Astrocyte (in vitro differentiated cells and primary cell): ENCODE results near the gene ATP6V0D1. TPM values are rescaled to one million over a fixed set of nuclear protein-coding genes. Genes with fewer than 3 reads are reported as not detected.

Experiments
- DNase-seq: peaks from one replicate; pipeline ENCODE4 v3.0.0-alpha.2; 2010; ENCODE audit warnings: low read depth
- FAIRE-seq: peaks from 2 replicates; lab custom pipeline; 2011; peaks lifted over from hg19 to GRCh38; lab: Jason Lieb, UNC
- H2AFZ ChIP-seq: 2 replicates; pipeline ENCODE4 v1.6.0; 2012; ENCODE audit warnings: low read depth, low read length, inconsistent platforms
- H3K27ac ChIP-seq: 2 replicates; pipeline ENCODE4 v1.5.1; 2011; ENCODE audit warnings: low read depth, low read length, inconsistent platforms
- H3K27me3 ChIP-seq: 2 replicates; pipeline ENCODE4 v1.6.0; 2011; ENCODE audit warnings: low read length, inconsistent platforms; ENCODE audit not compliant: insufficient read depth
- H3K36me3 ChIP-seq: 2 replicates; pipeline ENCODE4 v1.5.1; 2011; ENCODE audit warnings: low read length, inconsistent platforms; ENCODE audit not compliant: insufficient read depth
- H3K4me1 ChIP-seq: 2 replicates; pipeline ENCODE4 v1.5.1; 2011; ENCODE audit warnings: low read length, inconsistent platforms; ENCODE audit not compliant: insufficient read depth
- H3K4me2 ChIP-seq: 2 replicates; pipeline ENCODE4 v1.6.0; 2012; ENCODE audit warnings: low read length, inconsistent platforms
- H3K4me3 ChIP-seq: 2 replicates; pipeline ENCODE4 v1.5.1; 2011; ENCODE audit warnings: low read depth, mild to moderate bottlenecking, low read length, inconsistent platforms; ENCODE audit not compliant: insufficient read depth
- H3K79me2 ChIP-seq: 2 replicates; pipeline ENCODE4 v1.6.0; 2012; ENCODE audit warnings: mild to moderate bottlenecking, low read length, inconsistent platforms; ENCODE audit not compliant: insufficient read depth
- H3K9ac ChIP-seq: 2 replicates; pipeline ENCODE4 v1.6.0; 2012; ENCODE audit warnings: mild to moderate bottlenecking, low read length, inconsistent platforms
- H3K9me3 ChIP-seq: 2 replicates; pipeline ENCODE4 v1.5.1; 2012; ENCODE audit warnings: low read depth, mild to moderate bottlenecking, low read length, inconsistent platforms; ENCODE audit not compliant: insufficient read depth
- H4K20me1 ChIP-seq: 2 replicates; pipeline ENCODE4 v1.6.0; 2012; ENCODE audit warnings: low read length, inconsistent platforms; ENCODE audit not compliant: insufficient read depth
- H3K27ac Mint-ChIP-seq: one replicate; pipeline ENCODE4 v1.8.0; 2021; ENCODE audit warnings: mild to moderate bottlenecking, mixed read lengths; ENCODE audit not compliant: unreplicated experiment
- H3K27me3 Mint-ChIP-seq: one replicate; pipeline ENCODE4 v1.8.0; 2021; ENCODE audit warnings: low read depth, mixed read lengths; ENCODE audit not compliant: unreplicated experiment
- H3K36me3 Mint-ChIP-seq: one replicate; pipeline ENCODE4 v1.8.0; 2021; ENCODE audit warnings: low read depth, mixed read lengths; ENCODE audit not compliant: unreplicated experiment
- H3K4me1 Mint-ChIP-seq: one replicate; pipeline ENCODE4 v1.8.0; 2021; ENCODE audit warnings: low read depth, mixed read lengths; ENCODE audit not compliant: unreplicated experiment
- H3K4me3 Mint-ChIP-seq: one replicate; pipeline ENCODE4 v1.8.0; 2021; ENCODE audit warnings: mild to moderate bottlenecking, moderate library complexity, mixed read lengths; ENCODE audit not compliant: unreplicated experiment
- H3K9me3 Mint-ChIP-seq: one replicate; pipeline ENCODE4 v1.8.0; 2021; ENCODE audit warnings: mild to moderate bottlenecking, mixed read lengths; ENCODE audit not compliant: unreplicated experiment
- EZH2 ChIP-seq: IDR thresholded peaks from 2 replicates; pipeline ENCODE4 v1.6.1; 2012; ENCODE audit warnings: mild to moderate bottlenecking, low read length, inconsistent platforms; ENCODE audit not compliant: insufficient read depth
- total RNA-seq: library from RNA; stranded (reverse); gene quantifications from 2 replicates; pipeline ENCODE4 v1.2.1, GENCODE V29; 2021
- TF ChIP-seq, protein P1 (sequence below): IDR thresholded peaks from 2 replicates; pipeline ENCODE4 v1.5.1; 2011; ENCODE audit warnings: low read depth, mild to moderate bottlenecking, inconsistent platforms, low read length, moderate library complexity; ENCODE audit not compliant: insufficient read depth

The ATP6V0D1 gene
- total RNA-seq, 1 donor from 2014 or later: 114 TPM

DNA sequence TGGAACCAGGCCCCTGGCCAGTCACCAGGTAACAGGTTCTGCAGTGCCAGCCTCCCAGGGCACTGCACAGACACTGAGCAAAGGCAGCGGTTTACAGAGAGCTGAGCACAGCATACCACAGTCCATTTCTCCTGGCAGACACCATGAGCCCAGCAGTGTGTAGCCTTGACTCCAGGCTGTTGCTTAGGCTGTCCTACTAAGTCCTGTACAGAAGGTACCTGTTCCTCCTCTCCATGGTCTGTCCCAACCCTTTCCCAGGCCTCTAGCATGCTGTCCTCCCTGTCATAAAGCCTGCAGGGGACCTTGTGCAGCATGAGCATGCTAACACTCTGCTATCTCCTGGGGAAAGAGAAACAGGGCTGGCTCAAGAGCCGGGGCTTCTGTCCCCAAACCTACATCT lies 20.0 kb downstream of the ATP6V0D1 start:
- Mint-ChIP-seq H3K4me1 (peaks cover 22% of the 10 kb centered on the region), H3K9me3 (no peaks in the 10 kb centered on the region), H3K27me3 (no peaks in the 10 kb centered on the region), H3K4me3 (no peak overlapping the region), H3K27ac (no peak overlapping the region), H3K36me3 (peaks cover 2% of the 10 kb centered on the region)
- Histone ChIP-seq H3K79me2 (peaks cover 90% of the 10 kb centered on the region), H3K4me3 (no peak overlapping the region), H4K20me1 (peaks cover 100% of the 10 kb centered on the region), H2AFZ (no peak overlapping the region), H3K4me2 (no peak overlapping the region), H3K9me3 (no peaks in the 10 kb centered on the region), H3K27me3 (no peaks in the 10 kb centered on the region), H3K4me1 (peaks cover 14% of the 10 kb centered on the region), H3K27ac (no peak overlapping the region), H3K36me3 (no peaks in the 10 kb centered on the region), H3K9ac (no peak overlapping the region)
- TF ChIP-seq EZH2: no peak
- TF ChIP-seq, protein P1, sequence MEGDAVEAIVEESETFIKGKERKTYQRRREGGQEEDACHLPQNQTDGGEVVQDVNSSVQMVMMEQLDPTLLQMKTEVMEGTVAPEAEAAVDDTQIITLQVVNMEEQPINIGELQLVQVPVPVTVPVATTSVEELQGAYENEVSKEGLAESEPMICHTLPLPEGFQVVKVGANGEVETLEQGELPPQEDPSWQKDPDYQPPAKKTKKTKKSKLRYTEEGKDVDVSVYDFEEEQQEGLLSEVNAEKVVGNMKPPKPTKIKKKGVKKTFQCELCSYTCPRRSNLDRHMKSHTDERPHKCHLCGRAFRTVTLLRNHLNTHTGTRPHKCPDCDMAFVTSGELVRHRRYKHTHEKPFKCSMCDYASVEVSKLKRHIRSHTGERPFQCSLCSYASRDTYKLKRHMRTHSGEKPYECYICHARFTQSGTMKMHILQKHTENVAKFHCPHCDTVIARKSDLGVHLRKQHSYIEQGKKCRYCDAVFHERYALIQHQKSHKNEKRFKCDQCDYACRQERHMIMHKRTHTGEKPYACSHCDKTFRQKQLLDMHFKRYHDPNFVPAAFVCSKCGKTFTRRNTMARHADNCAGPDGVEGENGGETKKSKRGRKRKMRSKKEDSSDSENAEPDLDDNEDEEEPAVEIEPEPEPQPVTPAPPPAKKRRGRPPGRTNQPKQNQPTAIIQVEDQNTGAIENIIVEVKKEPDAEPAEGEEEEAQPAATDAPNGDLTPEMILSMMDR: no peak
- DNase-seq (no peak), FAIRE-seq (no peak)

DNA sequence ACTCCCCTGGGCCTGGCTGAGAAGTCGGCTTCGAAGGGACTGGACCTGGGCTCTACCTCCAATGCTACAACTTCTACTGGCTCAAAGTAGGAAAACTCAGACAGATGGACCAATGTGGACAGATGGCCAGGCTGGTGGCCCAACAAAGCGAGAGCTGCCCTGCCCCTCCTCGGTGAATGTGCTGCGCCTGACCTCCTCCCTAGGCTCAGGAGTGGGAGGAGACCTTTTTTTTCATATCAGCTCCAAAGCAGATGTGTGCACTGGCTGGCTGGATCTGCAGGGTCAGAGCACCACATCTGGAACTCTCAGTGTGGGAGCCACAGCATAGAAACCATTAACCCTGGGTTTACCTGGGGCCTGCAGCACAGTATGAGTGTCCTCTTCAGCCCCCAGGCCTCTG lies 20.8 kb downstream of the ATP6V0D1 start:
- Histone ChIP-seq H3K9me3 (no peaks in the 10 kb centered on the region), H3K27me3 (no peaks in the 10 kb centered on the region), H2AFZ (no peak overlapping the region), H3K9ac (no peak overlapping the region), H3K4me2 (no peak overlapping the region), H3K79me2 (peaks cover 82% of the 10 kb centered on the region), H3K36me3 (no peaks in the 10 kb centered on the region), H3K27ac (no peak overlapping the region), H3K4me3 (no peak overlapping the region), H3K4me1 (peaks cover 9% of the 10 kb centered on the region), H4K20me1 (peaks cover 100% of the 10 kb centered on the region)
- Mint-ChIP-seq H3K27ac (no peak overlapping the region), H3K36me3 (peaks cover 2% of the 10 kb centered on the region), H3K4me3 (no peak overlapping the region), H3K9me3 (no peaks in the 10 kb centered on the region), H3K27me3 (no peaks in the 10 kb centered on the region), H3K4me1 (peaks cover 20% of the 10 kb centered on the region)
- FAIRE-seq (no peak), DNase-seq (no peak)
- TF ChIP-seq, protein P1: no peak
- TF ChIP-seq EZH2: no peak

DNA sequence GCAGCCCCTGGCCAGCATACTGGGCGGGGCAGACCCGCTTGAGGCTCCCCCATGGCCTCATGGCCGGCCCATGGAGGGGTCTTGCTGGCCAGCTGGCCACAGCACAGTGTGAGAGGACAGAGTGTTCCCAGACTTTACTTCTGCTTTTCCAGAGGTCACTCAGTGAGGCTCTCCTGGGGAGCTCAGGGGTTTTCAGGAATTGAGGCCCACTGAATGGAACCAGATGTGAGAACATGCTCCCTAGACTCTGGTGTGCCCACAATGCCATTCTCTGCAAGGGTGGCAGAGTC lies 21.2 kb downstream of the ATP6V0D1 start:
- H3K4me3 ChIP-seq: no peak overlapping the region
- H3K4me2 ChIP-seq: no peak overlapping the region
- peaks cover 100% of the 10 kb centered on the region for H4K20me1 ChIP-seq
- H3K27me3 Mint-ChIP-seq: no peaks in the 10 kb centered on the region
- TF ChIP-seq, protein P1: no peak
- no peak for TF ChIP-seq EZH2
- H3K9ac ChIP-seq: no peak overlapping the region
- no peaks in the 10 kb centered on the region for H3K36me3 ChIP-seq
- DNase-seq (no peak), FAIRE-seq (no peak)
- peaks cover 9% of the 10 kb centered on the region for H3K4me1 ChIP-seq
- no peaks in the 10 kb centered on the region for H3K9me3 ChIP-seq
- no peak overlapping the region for H3K4me3 Mint-ChIP-seq
- H3K27ac ChIP-seq: no peak overlapping the region
- H3K27me3 ChIP-seq: no peaks in the 10 kb centered on the region
- H3K36me3 Mint-ChIP-seq: peaks cover 2% of the 10 kb centered on the region
- H3K4me1 Mint-ChIP-seq: peaks cover 20% of the 10 kb centered on the region
- no peak overlapping the region for H3K27ac Mint-ChIP-seq
- no peak overlapping the region for H2AFZ ChIP-seq
- no peaks in the 10 kb centered on the region for H3K9me3 Mint-ChIP-seq
- H3K79me2 ChIP-seq: peaks cover 79% of the 10 kb centered on the region
